Measurements from ENCODE around the gene ST7L.

GRCh38 chr1:112651205-112651604 lies 32.3 kb upstream of the ST7L start:
- TF ChIP-seq YY1 (IDR thresholded peaks at IDR 0.05; ENCODE audit: insufficient read depth, insufficient read length) (no peak), ZNF274 (IDR thresholded peaks at IDR 0.05; ENCODE audit: low read depth, low read length) (no peak), SUZ12 (IDR thresholded peaks at IDR 0.05; ENCODE audit: extremely low read depth, insufficient read depth, insufficient read length) (no peak)

Data from NT2/D1 (cell line).